GM18858 (cell line): ENCODE measurements around the gene RPH3AL.
"Not testable (repeated sequence)": the region's sequence is repeated elsewhere in the genome, so short reads cannot be mapped to it uniquely, and the experiment has no call there.

ENCODE experiments used
- ATAC-seq: cut with Tn5 transposase; IDR thresholded peaks from one replicate; pipeline ENCODE4 v1.9.1; 2021; ENCODE audit not compliant: unreplicated experiment

Gene RPH3AL

DNA sequence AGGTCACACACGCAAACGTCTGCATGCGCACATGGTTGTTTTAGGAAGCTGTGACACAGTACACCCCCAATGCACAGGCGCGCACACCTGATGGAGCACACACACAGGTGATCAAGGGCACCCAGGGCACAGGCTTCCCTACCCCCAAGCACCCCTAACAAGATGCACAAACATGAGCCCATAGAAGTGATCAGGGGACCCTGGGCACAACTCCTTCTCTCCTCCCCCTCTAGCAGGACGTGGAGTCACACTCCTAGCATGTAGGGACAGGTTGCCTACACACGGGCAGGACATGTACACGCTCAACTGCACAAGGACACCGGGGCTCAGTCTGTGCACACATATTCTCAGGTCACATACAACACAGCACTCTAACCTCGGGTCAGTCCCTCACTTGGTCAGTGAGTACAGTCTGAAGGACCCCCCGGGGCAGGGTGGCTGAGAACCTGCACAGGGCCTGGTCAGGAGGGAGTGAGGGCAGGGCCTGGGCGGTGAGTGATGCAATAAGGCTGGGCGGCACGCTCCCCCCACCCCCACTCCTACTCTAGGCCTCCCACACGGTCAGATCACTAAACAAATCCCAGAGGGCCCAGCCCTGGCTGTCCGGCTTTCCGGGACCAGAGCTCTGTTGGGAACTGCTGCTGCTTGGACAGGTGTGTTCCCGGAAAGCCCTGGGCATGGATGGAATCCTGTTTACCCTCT lies 170.4 kb downstream of the RPH3AL start:
- no peak for ATAC-seq

DNA sequence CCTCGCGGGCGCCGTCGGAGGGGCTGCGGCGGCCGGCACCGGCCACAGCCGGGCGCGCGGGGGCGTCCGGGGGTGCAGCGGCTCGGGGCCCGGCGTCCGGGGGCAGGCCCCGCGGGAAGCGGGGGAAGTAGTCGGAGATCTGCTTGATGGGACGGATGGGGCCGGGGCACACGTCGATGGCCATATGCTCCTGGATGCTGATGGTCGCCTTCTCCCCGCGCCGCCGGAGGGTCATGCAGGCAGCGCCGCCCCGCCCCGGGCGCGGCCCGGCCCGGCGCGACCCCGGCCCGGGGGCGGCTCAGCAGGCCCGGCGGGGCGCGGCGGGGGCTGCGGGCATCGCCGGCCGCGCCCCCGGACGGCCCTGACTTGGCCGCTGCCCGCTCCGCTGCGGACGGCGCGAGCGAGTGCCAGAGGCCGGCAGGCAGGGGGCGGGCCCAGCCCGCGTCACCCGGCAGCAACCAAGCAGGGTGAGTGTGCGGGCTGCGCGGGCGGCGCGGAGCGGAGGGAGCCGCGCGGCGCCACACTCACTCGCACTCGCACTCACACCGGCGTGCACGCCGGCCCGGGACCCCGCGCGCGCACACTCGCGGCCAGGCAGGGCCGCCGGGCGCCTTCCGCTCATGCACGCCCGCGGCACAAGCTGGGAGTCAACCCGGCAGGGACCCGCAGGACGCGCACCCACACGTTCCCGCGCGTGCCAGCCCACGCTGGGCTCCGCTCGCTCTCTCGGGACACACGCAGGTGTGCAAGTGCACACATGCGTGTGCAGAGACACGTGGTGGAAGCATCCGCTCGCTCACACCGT lies 171.2 kb downstream of the RPH3AL start, which contains the start of gene DOC2B:
Gene DOC2B, minus strand, starts transcription at position 406 of the 805 bp plus-strand sequence. Its CDS starts 171 bp downstream, at position 235.
- ATAC-seq, result no peak

DNA sequence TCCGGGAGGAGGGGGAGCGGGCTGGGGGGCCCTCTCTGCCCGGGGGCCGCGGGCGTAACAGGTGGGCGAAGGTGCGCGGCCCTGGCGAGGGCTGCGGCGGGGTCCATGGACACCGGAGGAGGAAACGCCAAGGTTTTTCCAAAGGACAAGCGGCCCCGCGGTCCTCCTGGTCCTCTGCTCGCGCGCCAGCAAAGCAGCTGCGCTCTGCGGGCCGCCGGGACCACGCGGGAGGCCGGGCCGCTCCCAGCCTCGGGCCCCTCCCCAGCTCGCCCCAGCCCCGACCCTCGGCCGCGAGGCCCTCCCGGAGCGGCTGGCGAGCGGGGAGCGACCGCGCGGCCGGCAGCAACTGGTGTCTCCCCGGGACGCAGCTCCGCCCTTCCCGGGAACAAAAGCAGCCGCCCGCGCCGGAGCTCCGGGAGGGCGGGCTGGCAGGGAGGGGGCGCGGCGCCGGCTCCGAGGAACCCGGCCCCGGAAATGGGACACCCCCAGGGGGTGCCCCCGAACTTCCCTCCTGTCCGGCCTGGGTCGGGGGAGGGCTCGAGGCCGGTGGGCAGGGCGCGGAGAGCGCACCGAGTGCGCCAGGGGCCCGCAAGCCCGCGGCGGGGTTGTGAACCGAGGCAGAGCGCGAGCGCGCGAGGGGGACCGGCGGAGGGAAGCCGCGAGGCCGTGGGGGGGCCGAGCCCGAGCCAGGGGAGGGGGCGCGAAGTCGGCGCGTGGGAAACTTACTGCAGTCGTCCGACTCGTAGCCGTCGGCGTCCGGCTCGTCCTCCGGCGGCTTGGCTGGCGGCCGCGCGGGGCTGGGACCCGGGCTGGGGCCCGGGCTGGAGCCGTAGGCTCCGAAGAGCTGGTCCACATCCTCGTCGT lies 172.0 kb downstream of the RPH3AL start:
- ATAC-seq, result no peak

DNA sequence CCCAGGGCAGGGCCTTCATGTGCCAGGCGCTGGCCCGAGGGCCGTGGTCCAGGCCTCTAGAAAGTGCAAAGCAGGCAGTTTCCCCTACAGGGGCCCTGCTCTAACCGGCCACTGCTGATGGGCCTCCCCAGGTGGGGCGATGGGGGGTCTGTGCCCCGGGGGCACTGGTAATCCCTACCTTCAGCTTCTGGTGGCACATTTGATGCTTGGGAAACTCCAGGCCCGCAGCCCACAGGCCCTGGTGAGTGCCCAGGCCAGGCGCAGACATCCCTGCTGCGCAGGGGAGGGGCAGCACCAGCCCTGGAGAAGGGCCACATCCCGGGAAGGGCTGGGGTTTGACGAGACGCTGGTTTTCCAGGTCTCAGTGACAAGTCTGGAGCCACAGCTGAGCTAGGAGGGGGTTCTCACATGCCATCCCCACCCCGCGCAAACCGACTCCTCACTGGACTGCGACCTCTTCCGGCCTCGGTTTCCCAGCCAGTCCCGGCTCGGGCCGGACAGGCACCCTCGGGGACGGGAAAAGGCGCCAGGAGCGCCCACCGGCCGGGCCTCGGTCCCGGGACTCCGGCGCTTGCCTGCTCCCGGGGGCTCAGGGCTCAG lies 172.7 kb downstream of the RPH3AL start:
- no peak for ATAC-seq

DNA sequence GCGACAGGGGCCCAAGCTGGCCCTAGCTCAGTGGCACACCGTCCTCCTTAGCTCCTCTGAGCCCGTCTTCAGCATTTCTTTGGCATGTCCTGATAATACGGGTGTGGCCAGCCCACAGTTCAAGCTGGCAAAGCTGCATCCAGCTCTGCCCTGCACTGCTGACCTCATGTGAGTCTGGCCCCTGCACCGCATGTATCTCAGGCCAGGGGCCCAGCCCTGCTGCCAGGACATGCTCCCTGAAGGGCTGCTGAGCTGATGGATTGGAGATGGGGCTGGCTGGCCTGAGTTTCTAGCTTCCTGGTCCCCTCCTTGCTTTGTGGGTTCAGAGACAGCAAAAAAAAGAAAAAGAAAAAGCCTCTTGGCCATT lies 173.6 kb downstream of the RPH3AL start:
- no peak for ATAC-seq

DNA sequence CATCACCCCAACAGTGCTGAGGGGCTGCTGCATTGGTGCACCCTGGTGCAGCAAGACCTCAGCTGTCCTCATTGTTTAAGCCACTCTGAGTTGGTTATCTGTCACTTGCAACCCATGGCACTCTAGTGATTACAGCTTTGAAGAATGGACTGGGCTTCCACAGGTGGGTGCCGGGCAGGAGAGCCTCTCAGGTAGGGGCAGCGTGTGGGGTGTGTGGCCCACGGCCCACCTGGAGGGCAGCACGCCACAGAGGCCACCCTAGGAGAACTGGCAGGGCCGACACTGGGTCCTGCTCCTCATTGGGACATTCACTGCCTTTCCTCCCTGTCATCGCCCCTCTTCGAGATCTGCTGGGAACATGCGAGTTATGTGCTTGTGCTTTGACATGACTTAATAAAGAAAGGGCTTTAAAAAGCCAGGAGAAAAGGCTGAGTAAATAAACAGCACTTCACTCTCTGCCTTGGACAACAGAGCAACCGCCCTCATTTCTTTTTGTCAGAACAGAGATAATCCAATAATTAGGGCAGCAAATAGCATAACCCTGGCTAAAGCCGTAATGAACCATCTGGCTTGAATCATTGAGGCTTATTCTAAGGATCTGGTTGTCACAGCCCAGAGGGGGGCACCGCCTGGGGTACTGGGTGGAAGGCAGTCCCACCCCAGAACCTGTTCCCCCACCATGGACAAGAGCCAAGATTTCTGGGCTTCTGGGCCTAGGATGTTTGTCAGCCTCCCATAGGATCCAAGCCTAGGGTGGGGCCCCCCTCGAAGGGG lies 174.1 kb downstream of the RPH3AL start:
- ATAC-seq, result no peak

DNA sequence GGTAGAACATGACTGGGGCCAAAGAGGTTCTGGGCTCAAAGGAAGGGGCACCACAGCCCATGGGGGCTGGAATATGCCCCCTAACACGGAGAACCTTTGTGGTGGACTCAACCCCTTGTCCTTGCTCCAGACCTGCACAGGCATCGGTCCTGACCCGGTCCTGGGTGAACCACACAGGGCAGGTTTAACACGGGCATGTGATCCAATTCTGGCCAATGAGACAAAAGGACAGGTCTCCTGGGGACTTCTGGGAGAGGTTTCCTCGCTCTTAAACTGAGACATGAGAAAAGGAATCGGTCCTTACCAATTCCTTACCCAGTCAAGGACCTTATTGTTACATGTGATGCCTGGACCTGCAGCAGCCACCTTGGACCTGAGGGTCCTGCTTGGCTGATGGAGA lies 174.8 kb downstream of the RPH3AL start:
- ATAC-seq, result no peak

DNA sequence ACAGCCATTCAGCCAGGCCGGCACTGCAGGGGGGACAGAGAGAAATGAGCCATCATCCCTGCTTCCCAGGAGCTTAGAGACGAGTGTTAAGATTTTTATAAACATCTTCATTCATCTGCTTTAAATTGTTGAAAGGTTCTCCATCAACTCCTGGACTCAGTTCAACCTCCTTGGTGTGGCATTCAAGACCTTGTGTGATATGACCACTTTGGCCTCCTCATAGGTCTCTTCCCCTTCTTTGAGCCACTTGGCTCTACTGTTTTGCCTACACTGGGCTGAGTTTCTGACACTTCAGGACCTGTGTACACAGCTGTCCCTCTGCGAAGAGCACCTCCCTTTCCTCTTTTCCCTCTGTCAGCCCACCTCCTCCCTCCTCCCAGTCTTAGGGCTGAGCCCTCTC lies 175.5 kb downstream of the RPH3AL start:
- ATAC-seq, result no peak

DNA sequence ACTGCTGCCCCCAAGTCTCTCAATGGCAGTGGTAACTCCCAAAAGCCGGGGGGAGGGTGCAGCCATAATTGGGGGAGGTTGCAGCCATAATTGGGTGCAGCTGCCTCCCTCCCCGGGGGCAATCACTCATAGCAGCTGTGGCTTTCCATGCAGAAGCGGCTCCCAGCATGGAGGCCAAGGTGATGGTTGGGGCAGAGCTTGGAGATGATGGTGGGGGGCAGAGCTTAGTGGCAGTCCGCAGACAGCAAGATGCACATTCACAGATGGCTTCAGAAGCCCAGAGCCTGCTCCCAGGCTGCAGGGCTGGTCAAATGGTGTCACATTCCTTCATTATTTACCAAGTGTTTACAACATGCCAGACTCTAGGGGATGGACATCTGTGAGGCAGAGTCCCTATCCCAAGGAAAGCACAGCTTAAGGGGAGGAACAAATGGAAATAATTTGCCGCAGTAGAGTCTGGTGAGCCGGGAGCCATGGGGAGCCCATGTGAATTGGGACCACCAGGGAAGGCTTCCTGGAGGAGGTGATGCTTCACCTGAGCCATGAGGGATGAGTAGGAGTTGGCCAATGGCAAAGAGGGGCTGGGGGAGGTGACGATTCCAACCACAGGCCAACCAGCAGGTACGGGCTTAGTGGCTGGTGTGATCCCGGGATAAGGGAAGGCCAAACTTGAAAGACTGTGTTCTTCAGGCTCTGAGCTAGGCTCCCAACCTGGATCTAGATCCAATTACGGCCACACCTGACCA lies 179.3 kb downstream of the RPH3AL start:
- no peak for ATAC-seq

DNA sequence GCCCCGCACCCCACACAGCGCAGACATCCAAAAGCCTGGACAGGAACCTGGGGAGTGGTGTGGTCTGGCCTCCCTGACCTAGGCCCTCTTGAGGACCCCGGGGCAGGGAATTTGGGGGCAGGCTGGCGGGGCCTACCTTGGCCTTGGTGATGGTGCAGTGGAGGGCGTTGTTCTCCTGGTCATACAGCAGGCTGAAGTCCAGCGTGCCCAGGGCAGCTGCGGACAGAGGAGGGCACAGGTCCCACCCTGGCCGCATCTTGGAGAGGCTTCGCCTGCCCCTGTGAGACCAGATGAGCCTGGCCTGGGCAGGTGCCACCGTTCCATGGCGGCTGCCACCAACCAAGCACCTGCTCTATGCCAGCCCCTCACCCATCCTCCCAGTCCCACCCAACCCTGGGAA lies 180.2 kb downstream of the RPH3AL start:
- ATAC-seq, result no peak

DNA sequence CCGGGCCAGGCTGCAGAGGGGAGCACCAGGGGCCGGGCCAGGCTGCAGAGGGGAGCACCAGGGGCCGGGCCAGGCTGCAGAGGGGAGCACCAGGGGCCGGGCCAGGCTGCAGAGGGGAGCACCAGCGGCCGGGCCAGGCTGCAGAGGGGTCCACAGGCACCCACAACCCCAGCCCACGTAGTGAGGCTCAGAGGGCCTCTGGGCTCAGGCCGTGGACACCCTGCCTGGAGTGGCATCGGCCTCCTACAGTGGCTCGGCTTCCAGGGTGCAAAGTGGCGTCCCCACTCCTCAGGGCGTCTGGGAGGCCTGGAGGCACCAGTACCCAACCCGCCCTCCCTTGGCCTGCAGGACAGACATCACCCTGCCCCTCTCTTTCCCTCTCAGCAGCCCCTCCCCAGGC lies 180.7 kb downstream of the RPH3AL start:
- ATAC-seq, result no peak

DNA sequence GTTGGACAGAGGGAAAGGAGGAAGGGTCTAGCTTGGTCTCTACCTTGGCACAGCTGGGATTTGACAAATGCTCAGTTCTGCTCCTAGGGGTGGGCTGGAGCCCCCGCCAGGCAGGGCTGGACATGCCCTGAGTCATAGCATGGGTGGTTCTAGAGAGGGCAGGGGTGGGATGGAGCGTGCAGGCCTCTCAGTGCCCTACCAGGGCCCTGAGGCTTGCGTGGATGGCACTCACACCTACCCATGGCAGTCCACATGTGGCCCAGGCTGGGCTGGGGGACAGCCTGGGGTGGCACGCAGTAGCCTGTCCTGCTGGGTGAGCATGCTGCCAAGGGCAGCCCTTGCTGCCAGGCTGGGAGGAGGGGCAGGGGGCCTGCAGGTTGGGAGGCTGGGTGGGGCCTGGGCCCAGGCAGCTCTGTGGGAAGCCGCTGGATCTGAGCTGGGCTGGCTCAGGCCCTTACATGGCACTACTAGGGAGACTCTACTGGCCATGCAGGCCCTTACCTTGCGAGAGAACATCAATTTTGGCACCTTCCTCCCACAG lies 182.4 kb downstream of the RPH3AL start:
- ATAC-seq, result no peak

DNA sequence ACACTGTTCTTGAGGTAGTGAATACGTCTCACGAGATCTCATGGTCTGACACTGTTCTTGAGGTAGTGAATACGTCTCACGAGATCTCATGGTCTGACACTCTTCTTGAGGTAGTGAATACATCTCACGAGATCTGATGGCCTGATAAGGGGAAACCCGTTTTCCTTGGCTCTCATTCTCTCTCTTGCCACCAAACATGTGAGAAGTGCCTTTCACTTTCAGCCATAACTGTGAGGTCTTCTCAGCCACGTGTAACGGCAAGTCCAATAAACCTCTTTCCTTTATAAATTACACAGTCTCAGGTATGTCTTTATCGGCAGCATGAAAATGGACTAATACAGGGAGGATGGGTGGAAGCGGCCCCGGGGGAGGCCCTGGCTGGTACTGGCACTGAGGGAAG lies 184.0 kb downstream of the RPH3AL start:
- ATAC-seq, result not testable (repeated sequence)

DNA sequence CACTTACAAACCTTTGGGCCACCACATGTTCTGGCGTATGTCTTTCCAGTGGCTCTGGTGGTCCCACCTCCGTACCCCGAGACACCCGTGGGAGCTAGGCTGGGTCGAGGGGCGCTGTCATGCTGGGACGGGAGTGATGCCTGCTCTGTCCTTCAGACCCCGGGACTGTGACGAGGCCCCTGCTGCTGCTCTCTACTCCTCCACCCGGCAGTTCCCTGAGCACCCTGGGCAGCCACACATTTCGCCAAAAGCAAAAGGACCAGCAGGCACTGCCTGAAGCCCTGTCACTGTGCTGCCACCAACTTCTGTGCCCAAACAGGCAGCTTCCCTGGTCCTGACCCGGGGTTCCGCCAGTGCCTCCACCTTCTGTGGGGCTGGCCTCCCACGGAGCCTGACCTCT lies 186.7 kb downstream of the RPH3AL start:
- no peak for ATAC-seq

DNA sequence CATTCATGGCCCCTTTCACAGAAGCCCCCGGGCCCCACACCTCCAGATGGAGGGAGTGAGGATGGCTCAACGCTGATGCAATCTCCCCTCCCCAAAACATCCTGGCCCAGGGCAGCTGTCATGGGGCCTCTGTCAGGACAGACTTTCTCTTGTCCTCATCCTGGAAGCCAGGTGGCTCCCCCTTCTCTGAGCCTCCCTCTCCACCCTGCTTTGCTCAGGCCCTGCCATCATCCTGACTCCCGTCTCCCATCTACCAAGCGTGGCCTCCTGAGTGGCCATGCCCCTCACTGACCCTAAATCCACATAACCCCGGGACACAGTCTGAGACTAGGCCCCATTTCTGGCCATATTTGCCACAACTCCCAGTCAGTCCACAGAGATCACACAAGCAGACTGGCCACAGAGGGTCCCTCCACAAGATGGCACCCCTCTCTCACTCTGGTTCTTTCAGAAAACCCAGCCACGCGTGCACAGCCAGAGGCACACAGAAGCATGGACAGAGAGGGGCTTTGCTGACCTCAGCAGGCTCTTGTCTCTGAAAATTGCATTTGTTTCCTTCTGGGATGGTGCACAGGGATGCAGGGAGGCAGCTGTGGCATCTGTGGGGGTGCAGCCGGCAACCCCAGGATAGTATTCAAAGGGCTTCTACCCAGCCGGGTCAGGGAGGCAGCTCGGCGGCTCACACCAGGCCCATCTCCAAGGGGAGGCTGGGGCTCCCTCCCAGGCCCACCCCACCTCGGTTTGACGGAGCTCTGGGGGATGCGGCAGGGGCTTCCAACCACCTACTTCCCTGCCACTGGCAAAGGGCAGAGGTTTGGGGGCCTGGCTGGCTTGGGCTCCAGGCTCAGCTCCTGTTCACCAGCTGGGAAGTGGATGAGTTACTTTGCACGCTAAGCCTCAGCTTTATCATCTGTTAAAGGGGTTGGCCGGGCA lies 188.0 kb downstream of the RPH3AL start:
- no peak for ATAC-seq

DNA sequence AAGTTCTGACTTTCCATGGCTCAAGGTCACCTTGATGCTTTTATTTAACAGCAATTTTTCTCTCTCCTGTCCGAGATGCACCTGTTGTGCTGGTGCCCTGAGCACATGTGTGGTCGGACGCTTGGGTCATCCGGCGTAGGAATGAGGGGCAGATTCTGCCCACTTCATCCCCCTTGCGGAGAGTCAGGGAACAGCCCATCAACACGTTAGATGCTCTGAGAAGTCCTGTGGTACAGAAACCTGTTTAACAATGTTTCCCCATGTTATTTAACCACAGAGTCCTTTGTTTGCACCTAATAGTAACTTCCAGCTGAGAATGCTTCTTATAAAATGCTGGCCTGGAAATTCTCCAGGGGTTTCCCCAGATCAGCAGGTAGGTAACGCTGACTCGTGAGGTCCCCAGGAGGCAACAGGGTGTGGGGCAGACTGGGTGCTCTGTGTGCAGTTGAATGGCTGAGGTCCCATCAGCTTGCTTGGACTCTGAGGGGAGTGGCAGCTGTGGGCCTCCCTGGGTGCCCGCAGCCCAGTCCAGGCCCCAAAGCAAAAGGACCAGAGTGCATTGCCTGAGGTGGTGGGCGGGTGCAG lies 189.0 kb downstream of the RPH3AL start:
- no peak for ATAC-seq

DNA sequence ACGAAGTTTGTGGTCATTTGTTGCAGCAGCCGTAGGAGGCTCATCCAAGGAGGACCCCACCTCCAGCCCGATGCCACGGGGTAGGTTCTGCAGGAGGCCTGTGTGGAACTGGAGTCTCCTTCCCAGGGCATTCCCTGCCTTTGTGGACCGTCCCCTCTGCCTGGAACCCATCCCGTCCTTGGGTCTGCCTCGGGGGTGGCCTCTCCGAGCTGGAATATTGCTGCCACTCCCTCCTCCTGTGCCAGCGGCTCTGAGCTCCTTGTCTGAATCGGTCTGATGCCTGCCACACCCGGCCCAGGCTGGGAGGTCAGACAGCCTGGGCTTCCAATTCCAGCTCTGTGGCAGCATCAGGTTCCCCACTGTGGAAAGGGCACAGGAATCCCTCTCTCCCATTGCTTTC lies 189.9 kb downstream of the RPH3AL start:
- ATAC-seq, result no peak
